HCT116 (cell line): ENCODE results near the gene ARHGAP45. TPM values are rescaled to one million over a fixed set of nuclear protein-coding genes. Genes with fewer than 3 reads are reported as not detected.
A peak's percentile ranks its signal among the peaks of the same experiment; 100 is the strongest.

Experiments
- ATAC-seq: fragments of 200-7000 bp; cut with Tn5 transposase; 2 replicates; pipeline ENCODE4 v1.9.1; 2020; ENCODE audit warnings: mild to moderate bottlenecking, moderate library complexity
- BruUV-seq: library from RNA; stranded (reverse); fragments of 400-500 nt; replicated peaks from 2 replicates; lab custom pipeline; 2021; lab: Mats Ljungman, UMichigan
- CTCF ChIA-PET: fragments of 300-600 bp; sonication (Branson Sonifier 250); formaldehyde crosslinking; loops from one replicate; lab custom pipeline; 2021; ENCODE audit warnings: antibody characterized with exemption; lab: Charles Lee
- POLR2A ChIA-PET: fragments of 300-600, 350-600 bp; sonication (Branson Sonifier 250); formaldehyde crosslinking; loops from one replicate; lab custom pipeline; 2021; ENCODE audit warnings: antibody characterized with exemption; lab: Charles Lee
- RAD21 ChIA-PET, 2 experiments: fragments of 300-600 bp; sonication (Branson Sonifier 250); formaldehyde crosslinking; loops; one replicate each; lab custom pipeline; 2023; ENCODE audit warnings: low total read pairs in 2 of 2; ENCODE audit not compliant: uncharacterized antibody in 2 of 2, unreplicated experiment in 2 of 2, low non-redundant PET in 1 of 2; lab: Charles Lee
- DNase-seq: peaks from one replicate; pipeline ENCODE4 v3.0.0-alpha.2; 2010; ENCODE audit warnings: low read depth, low spot score
- H2AFZ ChIP-seq: fragments of 200-600 bp; shearing (Covaris generic), sonication (generic); 2 replicates; pipeline ENCODE4 v1.6.1; 2017; ENCODE audit warnings: low read depth, mixed run types, mixed read lengths, antibody characterized with exemption, low read length; ENCODE audit not compliant: poor library complexity, severe bottlenecking
- H3K27ac ChIP-seq: 2 replicates; pipeline ENCODE4 v1.5.1; 2012; ENCODE audit warnings: low read depth, low read length
- H3K27me3 ChIP-seq: fragments of 200-600 bp; sonication (generic); 2 replicates; pipeline ENCODE4 v1.6.1; 2016; ENCODE audit warnings: mixed run types, low read length, mixed read lengths; ENCODE audit not compliant: insufficient read depth
- H3K36me3 ChIP-seq, 2 experiments: fragments of 200-500 bp in 1 of 2; fragments of 200-600 bp in 1 of 2; sonication (Bioruptor generic) in 1 of 2; sonication (generic) in 1 of 2; 2 replicates each; pipeline versions ENCODE4 v1.5.1 to v1.6.1; 2014 to 2016; ENCODE audit warnings: low read length in 2 of 2, inconsistent platforms in 1 of 2, mixed read lengths in 1 of 2, mixed run types in 1 of 2; ENCODE audit not compliant: insufficient read depth in 2 of 2, control insufficient read depth in 1 of 2
- H3K4me1 ChIP-seq, 2 experiments: fragments of 200-600 bp in 1 of 2; sonication (generic) in 1 of 2; 2 replicates each; pipeline versions ENCODE4 v1.5.1 to v1.6.1; 2012 to 2017; ENCODE audit warnings: low read length in 2 of 2, inconsistent platforms in 1 of 2, mild to moderate bottlenecking in 1 of 2, mixed read lengths in 1 of 2, mixed run types in 1 of 2, moderate library complexity in 1 of 2; ENCODE audit not compliant: insufficient read depth in 2 of 2, control insufficient read depth in 1 of 2
- H3K4me2 ChIP-seq: fragments of 200-600 bp; sonication (generic); 2 replicates; pipeline ENCODE4 v1.6.1; 2017; ENCODE audit warnings: mixed run types, low read length, mixed read lengths
- H3K4me3 ChIP-seq, 2 experiments: fragments of 200-600 bp in 1 of 2; sonication (generic) in 1 of 2; replicated peaks in 1 of 2; 2 replicates each; pipeline ENCODE4 v1.5.1; 2011 to 2016; ENCODE audit warnings: low read length in 2 of 2, control low read depth in 1 of 2, low read depth in 1 of 2, mild to moderate bottlenecking in 1 of 2, mixed read lengths in 1 of 2, mixed run types in 1 of 2
- H3K79me2 ChIP-seq: fragments of 200-600 bp; sonication (generic); 2 replicates; pipeline ENCODE4 v1.6.1; 2017; ENCODE audit warnings: mild to moderate bottlenecking, mixed run types, low read length, moderate library complexity, mixed read lengths; ENCODE audit not compliant: insufficient read depth
- H3K9ac ChIP-seq: fragments of 200-600 bp; sonication (generic); 2 replicates; pipeline ENCODE4 v1.6.1; 2016; ENCODE audit warnings: low read length, mixed read lengths
- H3K9me2 ChIP-seq: fragments of 200-600 bp; sonication (generic), shearing (Covaris generic); 2 replicates; pipeline ENCODE4 v1.6.1; 2017; ENCODE audit warnings: mixed run types, mild to moderate bottlenecking, moderate library complexity; ENCODE audit not compliant: insufficient read depth
- H3K9me3 ChIP-seq, 2 experiments: fragments of 200-500 bp in 1 of 2; fragments of 200-600 bp in 1 of 2; sonication (Bioruptor generic) in 1 of 2; sonication (generic) in 1 of 2; 2 replicates each; pipeline ENCODE4 v1.6.1; 2014 to 2017; ENCODE audit warnings: low read length in 2 of 2, mixed read lengths in 2 of 2, inconsistent platforms in 1 of 2, low read depth in 1 of 2, mild to moderate bottlenecking in 1 of 2, mixed run types in 1 of 2, moderate library complexity in 1 of 2; ENCODE audit not compliant: control insufficient read depth in 1 of 2, insufficient read depth in 1 of 2
- H4K20me1 ChIP-seq: fragments of 200-600 bp; sonication (generic), shearing (Covaris generic); 2 replicates; pipeline ENCODE4 v1.6.1; 2017; ENCODE audit warnings: mixed run types, mild to moderate bottlenecking, moderate library complexity; ENCODE audit not compliant: insufficient read depth
- ATF3 ChIP-seq: IDR thresholded peaks from 2 replicates; pipeline ENCODE4 v1.6.1; 2012
- CBX3 ChIP-seq: IDR thresholded peaks from 2 replicates; pipeline ENCODE4 v1.6.1; 2012; ENCODE audit warnings: low read depth
- CEBPB ChIP-seq: IDR thresholded peaks from 2 replicates; pipeline ENCODE4 v1.6.1; 2012; ENCODE audit warnings: low read depth
- ELF1 ChIP-seq: IDR thresholded peaks from 2 replicates; pipeline ENCODE4 v1.6.1; 2012; ENCODE audit warnings: low read depth, borderline replicate concordance
- EZH2 ChIP-seq: fragments of 200-600 bp; sonication (generic); IDR thresholded peaks from 2 replicates; pipeline ENCODE4 v1.6.1; 2017; ENCODE audit warnings: antibody characterized with exemption, mixed run types
- EZH2phosphoT487 ChIP-seq: fragments of 200-600 bp; IDR thresholded peaks from 2 replicates; pipeline ENCODE4 v1.6.1; 2018; ENCODE audit warnings: antibody characterized with exemption, borderline replicate concordance
- JUND ChIP-seq: IDR thresholded peaks from 2 replicates; pipeline ENCODE4 v1.6.1; 2012
- MAX ChIP-seq: IDR thresholded peaks from 2 replicates; pipeline ENCODE4 v1.6.1; 2012
- POLR2A ChIP-seq: IDR thresholded peaks from 2 replicates; pipeline ENCODE4 v1.7.0; 2011; ENCODE audit warnings: borderline replicate concordance; ENCODE audit not compliant: insufficient read depth, insufficient read length; ENCODE audit errors: extremely low read depth
- POLR2AphosphoS5 ChIP-seq: IDR thresholded peaks from 2 replicates; pipeline ENCODE4 v1.6.1; 2011; ENCODE audit warnings: mild to moderate bottlenecking, low read depth, low read length, moderate library complexity
- RAD21 ChIP-seq: IDR thresholded peaks from 2 replicates; pipeline ENCODE4 v1.6.1; 2012; ENCODE audit warnings: low read depth, mild to moderate bottlenecking
- REST ChIP-seq: IDR thresholded peaks from 2 replicates; pipeline ENCODE4 v1.6.1; 2012; ENCODE audit warnings: low read depth
- SIN3A ChIP-seq: IDR thresholded peaks from 2 replicates; pipeline ENCODE4 v1.6.1; 2012; ENCODE audit warnings: low read depth
- SP1 ChIP-seq: IDR thresholded peaks from 2 replicates; pipeline ENCODE4 v1.6.1; 2012; ENCODE audit warnings: low read depth
- SRF ChIP-seq: IDR thresholded peaks from 2 replicates; pipeline ENCODE4 v1.6.1; 2012; ENCODE audit warnings: low read depth
- TCF7L2 ChIP-seq: IDR thresholded peaks from 2 replicates; pipeline ENCODE4 v1.7.0; 2011; ENCODE audit warnings: borderline replicate concordance, inconsistent platforms; ENCODE audit not compliant: insufficient read depth, insufficient read length; ENCODE audit errors: extremely low read depth
- YY1 ChIP-seq: IDR thresholded peaks from 2 replicates; pipeline ENCODE4 v1.6.1; 2011; ENCODE audit warnings: low read length, low read depth, moderate library complexity, mild to moderate bottlenecking; ENCODE audit not compliant: insufficient replicate concordance; ENCODE audit errors: extremely low read depth
- ZBTB33 ChIP-seq: IDR thresholded peaks from 2 replicates; pipeline ENCODE4 v1.6.1; 2011; ENCODE audit warnings: mild to moderate bottlenecking, low read length, moderate library complexity; ENCODE audit not compliant: insufficient replicate concordance; ENCODE audit errors: extremely low read depth
- ZFX ChIP-seq: fragments of 450-650 bp; IDR thresholded peaks from 2 replicates; pipeline ENCODE4 v1.6.1; 2017
- intact Hi-C: fragments of 100-400 bp; cut with micrococcal nuclease; formaldehyde crosslinking; loops from 2 replicates; pipeline ENCODE4 v1.10.0; 2022
- total RNA-seq: library from RNA; stranded (reverse); gene quantifications from one replicate; pipeline ENCODE4 v1.2.1, GENCODE V29; 2021; ENCODE audit not compliant: unreplicated experiment

ARHGAP45 gene
- total RNA-seq, 1 experiment from 2014 or later = 30.4 TPM

GRCh38 chr19:1098177-1099051 is 31.4 kb downstream of the ARHGAP45 start:
- ChIA-PET RAD21 (no interaction called here), POLR2A (no interaction called here), CTCF (no interaction called here)
- Histone ChIP-seq H3K9ac (no peak overlapping the region), H2AFZ (no peak overlapping the region), H3K79me2 (peaks cover 18% of the 10 kb centered on the region), H3K4me2 (peak overlapping the region; percentile 20), H3K4me3 (no peak overlapping the region), H3K27me3 (no peaks in the 10 kb centered on the region), H3K36me3 (peaks cover 3 to 9% of the 10 kb centered on the region in 2 experiments; a peak in 2 of 4 replicates), H3K9me3 (peaks cover 0 to 4% of the 10 kb centered on the region in 2 experiments; a peak in 1 of 4 replicates), H3K9me2 (no peaks in the 10 kb centered on the region), H4K20me1 (no peaks in the 10 kb centered on the region; the same call in 1 of the 2 replicates), H3K27ac (peak overlapping the region; percentile 51; the same call in 1 of the 2 replicates), H3K4me1 (peaks cover 39 to 69% of the 10 kb centered on the region in 2 experiments)
- no TSS peak for BruUV-seq
- TF ChIP-seq EZH2 = no peak
- TF ChIP-seq MAX = no peak
- TF ChIP-seq ZFX = no peak
- TF ChIP-seq CBX3 = no peak
- TF ChIP-seq SIN3A = no peak
- no peak for TF ChIP-seq POLR2A
- no peak for TF ChIP-seq ATF3
- TF ChIP-seq SP1 = no peak
- no peak for TF ChIP-seq RAD21
- no peak for TF ChIP-seq SRF
- no peak for TF ChIP-seq ELF1
- no peak for TF ChIP-seq EZH2phosphoT487
- TF ChIP-seq REST = no peak
- no peak for TF ChIP-seq YY1
- no peak for TF ChIP-seq POLR2AphosphoS5
- TF ChIP-seq ZBTB33 = no peak
- no peak for TF ChIP-seq JUND
- no peak for TF ChIP-seq TCF7L2
- no peak for TF ChIP-seq CEBPB
- no peak for DNase-seq
- ATAC-seq = no peak
- intact Hi-C loops = no loop called here
